ENCODE results near the gene MET. TPM values are rescaled to one million over a fixed set of nuclear protein-coding genes. Genes with fewer than 3 reads are reported as not detected.
A peak's percentile ranks its signal among the peaks of the same experiment; 100 is the strongest.

The MET gene
- total RNA-seq, 1 donor from 2014 or later: 34.2 TPM

DNA sequence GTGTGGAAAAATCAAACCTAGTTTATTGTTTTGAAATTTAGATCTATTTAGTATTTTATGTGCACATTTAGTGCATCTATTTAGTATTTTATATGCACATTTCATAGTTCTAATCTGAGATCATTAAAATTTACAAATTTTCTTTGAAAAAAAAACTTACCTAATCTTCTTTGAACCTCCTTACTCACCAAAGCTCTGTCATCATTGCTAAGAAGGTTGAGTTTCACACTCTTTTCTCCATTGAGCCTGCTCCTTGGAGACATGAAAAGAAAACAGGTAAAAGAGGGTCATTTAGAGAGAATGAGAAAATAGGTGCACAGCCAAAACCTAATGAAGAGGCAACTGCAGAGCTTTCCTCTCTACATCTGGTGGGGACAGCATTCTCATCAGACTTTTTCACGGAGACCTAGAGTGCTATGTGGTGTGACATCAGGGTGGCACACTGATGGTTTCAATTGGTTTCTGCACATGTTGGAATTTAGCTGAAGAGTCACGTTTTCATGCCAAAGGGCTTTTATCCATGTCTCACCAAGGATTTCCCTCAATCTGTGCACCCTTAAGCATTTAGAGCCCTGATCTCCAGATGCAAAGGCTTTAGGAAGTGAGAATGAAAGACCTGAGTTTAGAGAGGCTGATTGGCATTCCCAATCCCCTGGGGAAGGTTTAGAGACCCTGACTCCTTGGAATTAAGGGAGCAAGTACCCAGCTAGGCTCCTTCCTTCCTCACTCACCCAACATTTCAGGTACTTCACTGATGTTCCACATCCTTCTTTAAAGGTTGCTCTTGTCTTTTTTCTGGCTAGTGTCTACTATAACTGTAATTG, 101.1 kb downstream of the MET start:
- no peak for DNase-seq (ENCODE audit: extremely low spot score, unreplicated experiment)
- TF ChIP-seq, protein P1, sequence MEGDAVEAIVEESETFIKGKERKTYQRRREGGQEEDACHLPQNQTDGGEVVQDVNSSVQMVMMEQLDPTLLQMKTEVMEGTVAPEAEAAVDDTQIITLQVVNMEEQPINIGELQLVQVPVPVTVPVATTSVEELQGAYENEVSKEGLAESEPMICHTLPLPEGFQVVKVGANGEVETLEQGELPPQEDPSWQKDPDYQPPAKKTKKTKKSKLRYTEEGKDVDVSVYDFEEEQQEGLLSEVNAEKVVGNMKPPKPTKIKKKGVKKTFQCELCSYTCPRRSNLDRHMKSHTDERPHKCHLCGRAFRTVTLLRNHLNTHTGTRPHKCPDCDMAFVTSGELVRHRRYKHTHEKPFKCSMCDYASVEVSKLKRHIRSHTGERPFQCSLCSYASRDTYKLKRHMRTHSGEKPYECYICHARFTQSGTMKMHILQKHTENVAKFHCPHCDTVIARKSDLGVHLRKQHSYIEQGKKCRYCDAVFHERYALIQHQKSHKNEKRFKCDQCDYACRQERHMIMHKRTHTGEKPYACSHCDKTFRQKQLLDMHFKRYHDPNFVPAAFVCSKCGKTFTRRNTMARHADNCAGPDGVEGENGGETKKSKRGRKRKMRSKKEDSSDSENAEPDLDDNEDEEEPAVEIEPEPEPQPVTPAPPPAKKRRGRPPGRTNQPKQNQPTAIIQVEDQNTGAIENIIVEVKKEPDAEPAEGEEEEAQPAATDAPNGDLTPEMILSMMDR (conservative IDR thresholded peaks at IDR 0.05): no peak
- H3K9me3 Mint-ChIP-seq: no peaks in the 10 kb centered on the region
- H3K4me3 Mint-ChIP-seq: no peak overlapping the region
- H3K4me1 Mint-ChIP-seq (ENCODE audit: unreplicated experiment): peaks cover 21% of the 10 kb centered on the region
- no peaks in the 10 kb centered on the region for H3K27me3 Mint-ChIP-seq
- H3K27ac Mint-ChIP-seq: peak overlapping the region; percentile 21
- H3K36me3 Mint-ChIP-seq: peaks cover 21% of the 10 kb centered on the region

DNA sequence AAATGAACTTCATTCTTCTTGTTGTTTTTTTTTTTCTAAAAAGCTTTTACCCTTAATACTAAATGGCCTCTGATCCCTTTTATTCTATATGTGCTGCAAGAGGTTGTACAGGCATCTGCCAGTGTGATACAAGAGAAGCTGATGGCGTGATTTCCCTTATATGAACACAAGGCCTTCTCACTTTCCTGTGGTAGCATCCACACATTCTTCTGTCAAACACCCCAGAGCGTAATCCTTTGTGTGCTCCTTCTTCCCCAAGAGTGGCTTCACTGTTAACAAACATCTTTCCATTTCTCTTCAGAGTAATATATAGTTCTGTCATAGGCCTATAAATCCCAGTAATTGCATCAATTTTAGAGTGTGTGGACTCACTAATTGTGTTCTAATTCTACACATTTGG, 104.0 kb downstream of the MET start:
- peaks cover 18% of the 10 kb centered on the region for H3K36me3 Mint-ChIP-seq
- no peaks in the 10 kb centered on the region for H3K9me3 Mint-ChIP-seq
- peaks cover 35% of the 10 kb centered on the region for H3K4me1 Mint-ChIP-seq (ENCODE audit: unreplicated experiment)
- peaks cover 2% of the 10 kb centered on the region for H3K27me3 Mint-ChIP-seq
- TF ChIP-seq, protein P1 (conservative IDR thresholded peaks at IDR 0.05): no peak
- H3K27ac Mint-ChIP-seq: no peak overlapping the region
- H3K4me3 Mint-ChIP-seq: no peak overlapping the region
- no peak for DNase-seq (ENCODE audit: extremely low spot score, unreplicated experiment)

DNA sequence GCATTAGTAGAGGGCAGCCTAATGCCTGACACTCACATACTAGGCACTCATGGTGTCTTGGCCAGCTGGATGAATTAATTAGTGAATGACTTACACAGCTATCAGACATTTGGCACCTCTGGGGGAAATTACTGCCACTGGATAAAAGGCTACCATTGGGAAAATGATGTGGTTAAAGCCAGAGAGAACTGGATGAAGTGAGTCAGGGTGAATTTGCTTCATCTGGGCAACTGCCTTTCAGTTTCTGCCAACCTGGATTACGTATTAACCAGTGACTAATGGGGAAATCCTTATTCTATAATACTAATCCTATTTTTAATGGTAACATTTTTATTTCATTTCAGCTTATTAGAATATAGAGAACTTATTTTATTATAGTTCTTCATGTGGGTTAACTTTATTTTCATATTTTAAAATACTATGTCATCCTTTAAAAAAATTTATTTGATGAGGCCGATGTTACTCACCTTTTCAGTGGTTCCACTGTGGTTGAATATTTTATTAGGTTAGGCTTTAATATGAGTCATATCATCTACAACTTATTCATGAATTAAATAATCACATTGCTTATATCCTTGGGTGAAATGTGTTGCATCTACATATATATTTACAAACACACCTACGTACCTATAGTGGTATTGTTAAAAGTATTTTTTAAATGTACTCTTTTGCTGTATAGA, 104.8 kb downstream of the MET start:
- no peak overlapping the region for H3K27ac Mint-ChIP-seq
- H3K4me1 Mint-ChIP-seq (ENCODE audit: unreplicated experiment): peaks cover 38% of the 10 kb centered on the region
- H3K27me3 Mint-ChIP-seq: peaks cover 3% of the 10 kb centered on the region
- no peaks in the 10 kb centered on the region for H3K9me3 Mint-ChIP-seq
- TF ChIP-seq, protein P1 (conservative IDR thresholded peaks at IDR 0.05): no peak
- no peak for DNase-seq (ENCODE audit: extremely low spot score, unreplicated experiment)
- no peak overlapping the region for H3K4me3 Mint-ChIP-seq
- peaks cover 17% of the 10 kb centered on the region for H3K36me3 Mint-ChIP-seq

DNA sequence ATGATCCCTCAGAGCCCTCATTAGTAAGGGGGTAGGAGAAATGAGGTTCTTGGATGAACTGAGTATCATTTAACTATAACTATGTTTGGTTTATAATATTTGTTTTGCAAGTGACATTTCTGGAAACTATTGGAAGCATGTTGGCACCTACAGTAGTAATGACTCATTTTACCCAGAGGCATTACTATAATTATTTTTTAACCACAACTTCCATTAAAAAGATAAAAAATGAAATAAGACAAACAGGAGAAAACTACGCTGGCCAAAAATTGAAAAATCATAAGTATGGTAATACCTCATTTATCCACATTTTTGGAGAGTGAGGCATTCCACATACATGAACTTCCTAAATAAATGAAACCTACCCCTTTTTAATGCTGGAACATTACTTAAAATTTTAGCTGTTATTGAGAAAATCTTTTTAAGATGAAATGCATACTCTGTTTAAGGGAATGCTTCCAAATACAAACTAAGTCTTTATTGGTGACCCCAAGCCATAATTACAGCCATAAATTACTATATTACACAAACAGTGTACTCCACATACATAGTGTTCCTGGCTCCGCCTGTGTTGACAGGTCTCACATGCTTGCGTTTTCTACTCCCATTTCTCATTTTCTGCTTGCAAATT, 105.8 kb downstream of the MET start:
- TF ChIP-seq, protein P1 (conservative IDR thresholded peaks at IDR 0.05): no peak
- DNase-seq (ENCODE audit: extremely low spot score, unreplicated experiment): no peak
- peaks cover 41% of the 10 kb centered on the region for H3K4me1 Mint-ChIP-seq (ENCODE audit: unreplicated experiment)
- no peaks in the 10 kb centered on the region for H3K9me3 Mint-ChIP-seq
- H3K27me3 Mint-ChIP-seq: peaks cover 3% of the 10 kb centered on the region
- H3K27ac Mint-ChIP-seq: peak overlapping the region; percentile 30
- no peak overlapping the region for H3K4me3 Mint-ChIP-seq
- H3K36me3 Mint-ChIP-seq: peaks cover 18% of the 10 kb centered on the region

DNA sequence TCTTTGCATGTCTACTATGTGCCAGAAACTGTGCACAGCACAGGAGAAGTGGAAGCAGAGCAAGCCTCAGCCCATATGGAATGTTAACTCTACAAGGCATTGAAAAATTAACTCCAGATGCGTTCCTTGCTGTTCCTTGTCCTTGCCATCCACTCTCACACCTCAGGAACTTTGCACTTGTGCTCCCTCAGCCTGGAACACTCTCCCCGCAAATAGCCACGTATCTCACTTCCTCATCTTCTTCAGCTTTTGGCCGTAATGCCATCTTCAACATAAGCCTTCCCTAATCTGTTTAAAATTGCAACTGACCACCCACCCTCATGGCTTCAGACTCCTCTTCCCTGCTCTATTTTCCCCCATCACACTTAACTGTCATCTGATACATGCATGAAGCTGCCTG, 107.2 kb downstream of the MET start:
- H3K4me1 Mint-ChIP-seq (ENCODE audit: unreplicated experiment): peaks cover 44% of the 10 kb centered on the region
- no peak for DNase-seq (ENCODE audit: extremely low spot score, unreplicated experiment)
- H3K27me3 Mint-ChIP-seq: peaks cover 3% of the 10 kb centered on the region
- TF ChIP-seq, protein P1 (conservative IDR thresholded peaks at IDR 0.05): no peak
- peaks cover 14% of the 10 kb centered on the region for H3K36me3 Mint-ChIP-seq
- no peak overlapping the region for H3K4me3 Mint-ChIP-seq
- H3K27ac Mint-ChIP-seq: no peak overlapping the region
- H3K9me3 Mint-ChIP-seq: no peaks in the 10 kb centered on the region

Data from type B pancreatic cell (in vitro differentiated cells).